Stimulated activated CD8-positive, alpha-beta memory T cell treated with anti-CD3 and anti-CD28 coated beads, Interleukin-7, amount 100 ng/mL, for 4 hours (primary cell): Measurements from ENCODE around the gene BICDL2.

ENCODE experiments used
- DNase-seq, 2 donors: peaks; one replicate each; pipeline ENCODE4 v3.0.0-alpha.2; 2020; ENCODE audit warnings: low read depth in 2 of 2

BICDL2 gene

DNA sequence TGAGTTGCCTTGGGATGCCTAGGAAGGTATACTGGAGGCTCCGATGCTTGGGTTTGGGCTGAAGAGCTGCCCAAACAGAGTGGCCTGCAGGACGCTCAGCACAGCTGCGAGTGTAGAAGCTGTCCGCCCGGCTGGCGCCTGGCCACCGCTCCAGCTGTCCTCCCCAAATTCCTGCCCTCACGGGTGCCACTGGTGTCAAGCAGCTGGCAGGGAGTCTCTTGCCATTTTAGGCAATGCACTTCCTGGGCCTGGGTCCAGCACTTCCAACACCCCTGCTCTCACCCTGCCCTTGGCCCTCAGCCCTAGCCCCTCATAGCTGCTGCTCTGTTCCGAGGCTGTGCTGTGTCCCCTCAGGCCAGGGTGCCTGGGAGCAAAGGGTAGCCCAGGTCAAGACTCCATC lies 51.3 kb downstream of the BICDL2 start:
- DNase-seq: no peak

GRCh38 chr16:2983706-2984136 lies 53.0 kb downstream of the BICDL2 start:
- peak; percentile 31 to 59 for DNase-seq

GRCh38 chr16:2982402-2982801 lies 54.3 kb downstream of the BICDL2 start:
- no peak for DNase-seq

DNA sequence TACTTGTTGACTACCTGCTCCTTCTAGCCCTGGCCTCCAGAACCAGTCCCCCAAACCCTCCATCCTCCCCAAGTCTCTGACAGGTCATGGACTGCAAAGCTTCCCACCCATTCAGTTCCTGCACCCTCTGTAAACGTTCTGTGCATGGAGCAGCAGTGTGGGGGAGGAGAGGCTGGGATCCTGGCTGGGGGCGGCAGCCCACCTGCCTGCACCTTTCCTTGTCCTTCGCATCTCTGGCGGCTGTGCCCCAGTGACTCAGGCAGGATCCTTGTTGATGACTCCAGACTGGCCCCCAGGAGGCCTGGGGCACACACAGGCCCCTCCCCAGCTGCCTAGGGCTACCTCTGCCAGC lies 54.9 kb downstream of the BICDL2 start:
- DNase-seq: no peak

DNA sequence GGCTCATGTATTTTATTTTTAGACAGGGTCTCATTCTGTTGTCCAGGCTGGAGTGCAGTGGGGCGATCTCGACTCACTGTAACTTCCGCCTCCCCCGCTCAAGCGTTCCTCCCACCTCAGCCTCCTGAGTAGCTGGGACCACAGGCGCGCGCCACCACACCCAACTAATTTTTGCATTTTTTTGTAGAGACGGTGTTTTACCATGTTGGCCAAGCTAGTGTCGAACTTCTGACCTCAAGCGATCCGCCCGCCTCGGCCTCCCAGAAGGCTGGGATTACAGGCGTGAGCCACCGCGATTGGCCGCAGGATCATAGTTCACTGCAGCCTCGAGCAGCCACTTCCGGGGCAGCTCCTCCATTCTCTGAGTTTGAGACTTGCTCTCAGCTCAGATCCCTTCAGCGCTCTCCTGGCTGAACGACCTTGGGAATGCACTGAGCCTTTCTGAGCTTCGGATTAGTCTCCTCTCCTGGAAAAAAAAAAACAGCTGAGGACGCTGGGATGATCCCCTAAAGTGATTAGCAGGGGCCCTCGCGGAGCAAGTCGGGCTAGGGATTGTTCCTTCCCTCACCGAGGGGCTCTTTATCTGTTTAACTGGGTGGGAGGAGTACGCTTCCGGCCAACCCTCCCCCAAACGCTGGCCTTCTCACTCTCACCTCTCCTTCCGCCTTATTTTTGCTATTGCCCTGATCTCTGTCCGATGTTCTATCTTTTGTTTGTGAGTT lies 55.4 kb downstream of the BICDL2 start:
- no peak for DNase-seq

DNA sequence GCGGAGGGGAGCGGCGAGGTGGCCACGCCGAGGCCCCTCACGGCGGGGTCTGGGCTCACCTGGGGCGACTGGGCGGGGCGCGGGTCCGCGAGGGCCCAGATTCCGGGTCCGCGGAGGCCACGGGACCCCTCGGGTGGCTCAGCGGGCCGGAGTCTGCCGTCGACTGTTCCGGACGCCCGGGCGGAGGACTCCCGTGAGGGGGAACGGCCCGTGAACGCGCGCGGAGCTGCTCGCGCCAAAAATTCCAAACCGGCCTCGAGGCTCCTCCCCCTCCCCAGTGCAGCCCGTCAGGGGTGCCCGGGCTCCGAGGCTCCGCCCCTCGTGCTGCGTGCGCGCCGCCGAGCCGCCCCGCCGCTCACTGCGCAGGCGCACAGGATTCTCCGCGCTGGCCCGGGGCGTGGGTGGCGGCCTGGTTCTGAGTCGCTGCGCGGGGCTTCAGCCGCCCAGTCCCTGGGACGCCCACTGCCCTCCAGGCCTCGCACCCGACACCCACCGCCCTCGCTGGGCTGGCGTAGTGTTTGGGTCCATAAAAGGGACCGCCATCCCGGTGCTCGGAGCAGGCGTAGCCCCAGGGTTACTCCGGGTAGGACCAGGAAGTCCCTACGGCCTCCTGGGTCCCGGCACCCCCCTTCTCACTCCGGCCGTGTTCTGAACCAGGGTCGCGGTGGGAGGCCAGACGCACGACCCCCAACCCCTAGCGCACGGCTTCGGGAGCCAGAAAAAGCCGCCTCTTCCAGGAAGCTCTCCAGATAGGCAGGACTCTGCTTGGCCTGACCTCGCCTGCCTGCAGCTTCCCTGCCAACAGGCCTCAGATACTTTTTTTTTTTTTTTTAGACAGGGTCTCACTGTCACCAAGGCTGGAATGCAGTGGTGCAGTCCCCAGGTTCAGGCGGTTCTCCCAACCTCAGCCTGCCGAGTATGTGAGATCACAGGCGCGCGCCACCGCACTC lies 56.2 kb downstream of the BICDL2 start, which contains the start of gene PKMYT1:
Gene PKMYT1, minus strand, starts transcription at position 220 of the 950 bp plus-strand sequence. CDS start 789 bp downstream, outside the sequence.
- peak; percentile 82 to 92 for DNase-seq

GRCh38 chr16:2979669-2980226 lies 57.0 kb downstream of the BICDL2 start:
- no peak for DNase-seq
